GM12891 (cell line): ENCODE measurements around the gene PDIA5.

ENCODE experiments used
- PAX5 ChIP-seq: IDR thresholded peaks from 2 replicates; pipeline ENCODE4 v1.6.1; 2011; ENCODE audit warnings: low read length, moderate library complexity, mild to moderate bottlenecking; ENCODE audit not compliant: insufficient read depth, severe bottlenecking
- POLR2A ChIP-seq: IDR thresholded peaks from 2 replicates; pipeline ENCODE4 v1.6.1; 2011; ENCODE audit warnings: low read depth, low read length, control low read depth
- POLR2AphosphoS5 ChIP-seq: IDR thresholded peaks from 2 replicates; pipeline ENCODE4 v1.6.1; 2011; ENCODE audit warnings: low read depth, low read length, control low read depth
- SPI1 ChIP-seq: IDR thresholded peaks from 2 replicates; pipeline ENCODE4 v1.6.1; 2011; ENCODE audit warnings: low read depth, low read length, control low read depth

- TF ChIP-seq SPI1 (no peak), POLR2A (no peak), POLR2AphosphoS5 (no peak), PAX5 (no peak)
Observed at GRCh38 chr3:123075359-123075758, 8.5 kb downstream of the PDIA5 start.
